ENCODE data around the gene BCL11A. TPM values are rescaled to one million over a fixed set of nuclear protein-coding genes. Genes with fewer than 3 reads are reported as not detected.

BCL11A gene
- total RNA-seq, 1 donor from 2014 or later, result 10.7 TPM

DNA sequence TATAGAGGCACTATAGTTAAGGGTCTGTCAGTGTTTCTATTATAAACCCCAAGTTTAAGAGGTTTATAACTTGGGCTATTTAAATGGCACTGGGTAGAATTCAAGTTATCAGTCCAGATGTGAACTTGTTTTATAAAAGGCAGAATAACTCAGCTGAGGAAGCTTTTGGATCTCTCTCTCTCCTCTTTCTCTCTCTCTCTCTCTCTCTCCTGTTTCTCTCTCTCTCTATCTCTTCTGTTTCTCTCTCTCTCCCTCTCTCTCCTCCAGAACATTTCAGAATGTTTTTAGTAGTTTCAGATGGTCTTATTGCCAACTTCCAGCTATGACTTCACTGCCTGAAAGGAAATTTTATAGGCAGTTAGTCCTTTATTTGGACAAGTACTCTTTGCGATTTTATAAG is 6.4 kb upstream of the BCL11A start:
- TF ChIP-seq, protein P1, sequence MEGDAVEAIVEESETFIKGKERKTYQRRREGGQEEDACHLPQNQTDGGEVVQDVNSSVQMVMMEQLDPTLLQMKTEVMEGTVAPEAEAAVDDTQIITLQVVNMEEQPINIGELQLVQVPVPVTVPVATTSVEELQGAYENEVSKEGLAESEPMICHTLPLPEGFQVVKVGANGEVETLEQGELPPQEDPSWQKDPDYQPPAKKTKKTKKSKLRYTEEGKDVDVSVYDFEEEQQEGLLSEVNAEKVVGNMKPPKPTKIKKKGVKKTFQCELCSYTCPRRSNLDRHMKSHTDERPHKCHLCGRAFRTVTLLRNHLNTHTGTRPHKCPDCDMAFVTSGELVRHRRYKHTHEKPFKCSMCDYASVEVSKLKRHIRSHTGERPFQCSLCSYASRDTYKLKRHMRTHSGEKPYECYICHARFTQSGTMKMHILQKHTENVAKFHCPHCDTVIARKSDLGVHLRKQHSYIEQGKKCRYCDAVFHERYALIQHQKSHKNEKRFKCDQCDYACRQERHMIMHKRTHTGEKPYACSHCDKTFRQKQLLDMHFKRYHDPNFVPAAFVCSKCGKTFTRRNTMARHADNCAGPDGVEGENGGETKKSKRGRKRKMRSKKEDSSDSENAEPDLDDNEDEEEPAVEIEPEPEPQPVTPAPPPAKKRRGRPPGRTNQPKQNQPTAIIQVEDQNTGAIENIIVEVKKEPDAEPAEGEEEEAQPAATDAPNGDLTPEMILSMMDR (IDR thresholded peaks at IDR 0.05), result no peak
- H3K4me1 Mint-ChIP-seq (ENCODE audit: unreplicated experiment), result peaks cover 20% of the 10 kb centered on the region

DNA sequence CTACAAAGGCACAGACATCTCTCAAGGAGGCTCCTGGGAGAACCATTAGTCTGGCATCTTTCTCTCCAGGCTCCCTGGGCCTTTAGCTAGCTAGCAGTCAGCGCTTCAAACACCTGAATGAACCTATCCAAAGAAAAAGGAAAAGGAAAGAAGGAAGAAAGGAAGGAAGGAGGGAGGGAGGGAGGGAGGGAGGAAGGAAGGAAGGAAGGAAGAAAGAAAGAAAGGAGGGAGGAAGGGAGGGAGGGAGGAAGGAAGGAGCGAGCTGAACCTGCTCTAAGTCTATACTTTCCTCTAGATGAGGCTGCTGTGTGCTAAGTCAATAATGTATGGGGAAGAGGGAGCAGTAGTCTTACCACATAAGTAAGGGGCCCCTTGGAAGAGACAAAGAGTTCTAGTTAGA is 5.1 kb upstream of the BCL11A start:
- H3K36me3 Mint-ChIP-seq (ENCODE audit: unreplicated experiment), result no peaks in the 10 kb centered on the region
- DNase-seq (ENCODE audit: extremely low spot score, unreplicated experiment), result no peak
- peaks cover 20% of the 10 kb centered on the region for H3K4me1 Mint-ChIP-seq (ENCODE audit: unreplicated experiment)
- H3K27ac Mint-ChIP-seq (ENCODE audit: unreplicated experiment), result no peak overlapping the region
- H3K4me3 Mint-ChIP-seq (ENCODE audit: unreplicated experiment), result no peak overlapping the region
- H3K9me3 Mint-ChIP-seq (ENCODE audit: unreplicated experiment), result no peaks in the 10 kb centered on the region
- peaks cover 73% of the 10 kb centered on the region for H3K27me3 Mint-ChIP-seq (ENCODE audit: unreplicated experiment)
- TF ChIP-seq, protein P1 (IDR thresholded peaks at IDR 0.05), result no peak

More for the DNA sequence above, 6.4 kb upstream of the BCL11A start:
- Mint-ChIP-seq H3K36me3 (ENCODE audit: unreplicated experiment) (no peaks in the 10 kb centered on the region), H3K27ac (ENCODE audit: unreplicated experiment) (no peak overlapping the region), H3K9me3 (ENCODE audit: unreplicated experiment) (no peaks in the 10 kb centered on the region), H3K4me3 (ENCODE audit: unreplicated experiment) (no peak overlapping the region), H3K27me3 (ENCODE audit: unreplicated experiment) (peaks cover 85% of the 10 kb centered on the region)
- no peak for DNase-seq (ENCODE audit: extremely low spot score, unreplicated experiment)

DNA sequence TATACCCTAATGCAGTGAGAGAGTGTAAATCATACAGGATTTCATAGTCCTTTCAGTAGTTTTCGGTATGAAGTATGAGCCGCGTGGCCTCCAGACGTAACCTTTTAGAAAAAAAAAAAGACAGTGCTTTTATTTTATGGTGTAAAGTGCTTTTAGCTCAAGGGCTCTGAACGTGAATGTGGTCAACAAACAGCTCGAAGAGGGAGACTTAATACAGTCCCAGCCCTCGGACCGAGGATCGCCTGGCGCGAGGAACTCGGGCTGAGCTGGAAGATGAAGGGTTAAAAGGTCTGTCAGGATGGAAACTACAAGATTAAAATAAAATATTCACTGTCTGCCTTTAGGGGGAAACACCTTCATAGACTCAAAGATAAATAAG is 4.0 kb upstream of the BCL11A start:
- H3K27ac Mint-ChIP-seq (ENCODE audit: unreplicated experiment), result no peak overlapping the region
- H3K36me3 Mint-ChIP-seq (ENCODE audit: unreplicated experiment), result no peaks in the 10 kb centered on the region
- H3K4me1 Mint-ChIP-seq (ENCODE audit: unreplicated experiment), result peaks cover 20% of the 10 kb centered on the region
- TF ChIP-seq, protein P1 (IDR thresholded peaks at IDR 0.05), result no peak
- DNase-seq (ENCODE audit: extremely low spot score, unreplicated experiment), result no peak
- peaks cover 65% of the 10 kb centered on the region for H3K27me3 Mint-ChIP-seq (ENCODE audit: unreplicated experiment)
- peak overlapping the region; percentile 41 for H3K4me3 Mint-ChIP-seq (ENCODE audit: unreplicated experiment)
- no peaks in the 10 kb centered on the region for H3K9me3 Mint-ChIP-seq (ENCODE audit: unreplicated experiment)

DNA sequence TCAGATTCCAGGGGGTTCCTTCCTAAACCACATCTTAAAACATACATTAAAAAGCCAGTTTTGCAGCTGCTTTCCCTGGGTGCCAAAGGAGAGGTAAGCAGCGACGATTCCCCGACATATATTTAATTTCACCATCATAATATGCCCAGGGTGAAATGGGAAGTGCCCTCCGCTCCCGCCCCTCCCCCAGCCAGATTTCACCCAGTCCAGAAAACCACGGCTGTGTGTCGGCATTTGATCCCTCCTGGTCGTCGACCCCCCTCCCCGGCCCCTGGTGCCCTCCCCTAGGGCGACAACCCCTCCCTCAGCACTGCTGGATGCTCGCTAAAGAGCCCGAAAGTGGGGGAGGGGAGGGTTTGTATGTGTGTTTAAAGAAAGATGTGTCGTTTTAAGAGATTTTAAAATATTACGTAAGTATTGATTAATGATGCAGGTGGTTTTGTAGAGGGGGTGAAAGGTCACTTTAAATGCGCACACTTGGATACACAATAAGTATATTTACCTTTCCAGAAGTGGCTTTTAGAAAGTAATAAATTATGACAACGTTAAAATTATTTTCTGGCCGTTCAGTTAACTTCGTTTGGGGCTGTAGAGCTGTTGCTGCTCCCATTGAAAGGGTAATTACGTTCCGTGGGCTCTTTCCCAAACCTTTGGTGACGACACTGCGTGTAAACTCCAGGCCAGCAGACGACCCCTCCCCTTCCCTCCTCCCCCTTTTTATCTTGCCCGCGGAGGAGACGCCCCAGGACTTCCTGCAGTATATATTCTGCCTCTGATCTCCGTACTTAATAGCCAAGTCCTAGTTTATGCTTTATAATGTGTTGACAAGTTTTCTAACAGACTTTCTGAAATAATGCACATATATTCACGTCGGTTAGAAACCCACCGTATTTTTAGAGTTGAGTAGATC is 3.4 kb upstream of the BCL11A start:
- Mint-ChIP-seq H3K27me3 (ENCODE audit: unreplicated experiment) (peaks cover 59% of the 10 kb centered on the region), H3K4me3 (ENCODE audit: unreplicated experiment) (peak overlapping the region; percentile 41), H3K36me3 (ENCODE audit: unreplicated experiment) (no peaks in the 10 kb centered on the region), H3K9me3 (ENCODE audit: unreplicated experiment) (no peaks in the 10 kb centered on the region), H3K4me1 (ENCODE audit: unreplicated experiment) (peaks cover 22% of the 10 kb centered on the region), H3K27ac (ENCODE audit: unreplicated experiment) (no peak overlapping the region)
- TF ChIP-seq, protein P1 (IDR thresholded peaks at IDR 0.05), result no peak
- DNase-seq (ENCODE audit: extremely low spot score, unreplicated experiment), result no peak

DNA sequence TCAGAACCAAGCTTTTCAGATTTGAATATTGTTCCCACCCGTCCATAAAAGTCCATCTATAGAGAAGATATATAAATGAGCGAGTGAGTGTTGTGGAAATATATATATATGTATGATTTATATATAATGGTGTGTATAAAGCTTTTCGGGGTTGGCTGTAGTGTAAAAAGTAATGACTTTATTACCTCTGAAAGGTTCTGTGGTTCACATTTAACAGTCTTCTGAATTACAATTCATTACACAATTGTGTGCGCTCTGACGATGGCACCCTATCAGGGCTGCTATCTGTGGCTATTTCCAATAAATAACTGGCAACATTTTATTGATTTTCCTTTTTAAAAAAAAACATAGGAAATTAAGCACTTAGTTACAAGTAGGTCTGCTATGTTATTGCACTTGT is 2.7 kb upstream of the BCL11A start:
- TF ChIP-seq, protein P1 (IDR thresholded peaks at IDR 0.05), result no peak
- no peak overlapping the region for H3K27ac Mint-ChIP-seq (ENCODE audit: unreplicated experiment)

More for the DNA sequence above, 2.7 kb upstream of the BCL11A start:
- H3K27me3 Mint-ChIP-seq (ENCODE audit: unreplicated experiment), result peaks cover 52% of the 10 kb centered on the region
- no peak for DNase-seq (ENCODE audit: extremely low spot score, unreplicated experiment)
- H3K4me1 Mint-ChIP-seq (ENCODE audit: unreplicated experiment), result peaks cover 27% of the 10 kb centered on the region
- H3K4me3 Mint-ChIP-seq (ENCODE audit: unreplicated experiment), result no peak overlapping the region
- no peaks in the 10 kb centered on the region for H3K36me3 Mint-ChIP-seq (ENCODE audit: unreplicated experiment)
- no peaks in the 10 kb centered on the region for H3K9me3 Mint-ChIP-seq (ENCODE audit: unreplicated experiment)

Data from osteocyte (in vitro differentiated cells).